Nephron progenitor cell (in vitro differentiated cells): ENCODE results near the gene ATP5PB.
A peak's percentile ranks its signal among the peaks of the same experiment; 100 is the strongest.

ENCODE experiments used
- DNase-seq: peaks from one replicate; pipeline ENCODE4 v3.0.0; 2021
- H3K27ac Mint-ChIP-seq: 2 replicates; pipeline ENCODE4 v1.8.0; 2021; ENCODE audit warnings: mild to moderate bottlenecking, moderate library complexity, mixed read lengths
- H3K27me3 Mint-ChIP-seq: 2 replicates; pipeline ENCODE4 v1.8.0; 2021; ENCODE audit warnings: mild to moderate bottlenecking, low read depth, mixed read lengths; ENCODE audit not compliant: poor library complexity
- H3K36me3 Mint-ChIP-seq: 2 replicates; pipeline ENCODE4 v1.8.0; 2021; ENCODE audit warnings: low read depth, mixed read lengths
- H3K4me1 Mint-ChIP-seq: 2 replicates; pipeline ENCODE4 v1.8.0; 2021; ENCODE audit warnings: mixed read lengths
- H3K4me3 Mint-ChIP-seq: 2 replicates; pipeline ENCODE4 v1.8.0; 2021; ENCODE audit warnings: mild to moderate bottlenecking, moderate library complexity, mixed read lengths
- H3K9me3 Mint-ChIP-seq: 2 replicates; pipeline ENCODE4 v1.8.0; 2021; ENCODE audit warnings: mild to moderate bottlenecking, moderate library complexity, mixed read lengths
- TF ChIP-seq, protein P1 (sequence below): fragments of 200-600 bp; sonication (generic); IDR thresholded peaks from 2 replicates; pipeline ENCODE4 v1.5.0; 2021; ENCODE audit warnings: antibody characterized with exemption

ATP5PB gene

DNA sequence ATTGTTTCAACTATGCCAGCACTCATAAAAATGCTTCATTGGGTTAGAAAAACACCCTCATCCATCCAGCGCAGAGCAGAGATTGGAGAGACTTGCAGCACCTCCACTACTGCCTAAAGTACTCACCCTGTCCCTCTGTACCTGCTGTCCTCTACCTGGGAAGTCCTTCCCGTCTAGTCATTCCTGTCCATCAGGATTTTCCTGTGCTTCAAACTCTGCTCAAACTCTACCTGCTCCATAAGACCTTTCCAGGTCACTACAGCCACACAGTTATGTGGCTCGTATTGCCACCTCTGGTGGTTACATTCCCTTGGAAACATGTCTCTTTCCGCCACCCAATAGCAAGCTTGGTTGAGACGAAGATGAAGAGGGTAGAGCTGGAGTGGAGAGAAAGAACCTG is 28.9 kb upstream of the ATP5PB start:
- Mint-ChIP-seq H3K9me3 (no peaks in the 10 kb centered on the region), H3K27ac (no peak overlapping the region), H3K4me1 (peaks cover 21% of the 10 kb centered on the region), H3K36me3 (peaks cover 5% of the 10 kb centered on the region), H3K4me3 (no peak overlapping the region), H3K27me3 (peaks cover 1% of the 10 kb centered on the region)
- TF ChIP-seq, protein P1, sequence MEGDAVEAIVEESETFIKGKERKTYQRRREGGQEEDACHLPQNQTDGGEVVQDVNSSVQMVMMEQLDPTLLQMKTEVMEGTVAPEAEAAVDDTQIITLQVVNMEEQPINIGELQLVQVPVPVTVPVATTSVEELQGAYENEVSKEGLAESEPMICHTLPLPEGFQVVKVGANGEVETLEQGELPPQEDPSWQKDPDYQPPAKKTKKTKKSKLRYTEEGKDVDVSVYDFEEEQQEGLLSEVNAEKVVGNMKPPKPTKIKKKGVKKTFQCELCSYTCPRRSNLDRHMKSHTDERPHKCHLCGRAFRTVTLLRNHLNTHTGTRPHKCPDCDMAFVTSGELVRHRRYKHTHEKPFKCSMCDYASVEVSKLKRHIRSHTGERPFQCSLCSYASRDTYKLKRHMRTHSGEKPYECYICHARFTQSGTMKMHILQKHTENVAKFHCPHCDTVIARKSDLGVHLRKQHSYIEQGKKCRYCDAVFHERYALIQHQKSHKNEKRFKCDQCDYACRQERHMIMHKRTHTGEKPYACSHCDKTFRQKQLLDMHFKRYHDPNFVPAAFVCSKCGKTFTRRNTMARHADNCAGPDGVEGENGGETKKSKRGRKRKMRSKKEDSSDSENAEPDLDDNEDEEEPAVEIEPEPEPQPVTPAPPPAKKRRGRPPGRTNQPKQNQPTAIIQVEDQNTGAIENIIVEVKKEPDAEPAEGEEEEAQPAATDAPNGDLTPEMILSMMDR: no peak
- DNase-seq: no peak

DNA sequence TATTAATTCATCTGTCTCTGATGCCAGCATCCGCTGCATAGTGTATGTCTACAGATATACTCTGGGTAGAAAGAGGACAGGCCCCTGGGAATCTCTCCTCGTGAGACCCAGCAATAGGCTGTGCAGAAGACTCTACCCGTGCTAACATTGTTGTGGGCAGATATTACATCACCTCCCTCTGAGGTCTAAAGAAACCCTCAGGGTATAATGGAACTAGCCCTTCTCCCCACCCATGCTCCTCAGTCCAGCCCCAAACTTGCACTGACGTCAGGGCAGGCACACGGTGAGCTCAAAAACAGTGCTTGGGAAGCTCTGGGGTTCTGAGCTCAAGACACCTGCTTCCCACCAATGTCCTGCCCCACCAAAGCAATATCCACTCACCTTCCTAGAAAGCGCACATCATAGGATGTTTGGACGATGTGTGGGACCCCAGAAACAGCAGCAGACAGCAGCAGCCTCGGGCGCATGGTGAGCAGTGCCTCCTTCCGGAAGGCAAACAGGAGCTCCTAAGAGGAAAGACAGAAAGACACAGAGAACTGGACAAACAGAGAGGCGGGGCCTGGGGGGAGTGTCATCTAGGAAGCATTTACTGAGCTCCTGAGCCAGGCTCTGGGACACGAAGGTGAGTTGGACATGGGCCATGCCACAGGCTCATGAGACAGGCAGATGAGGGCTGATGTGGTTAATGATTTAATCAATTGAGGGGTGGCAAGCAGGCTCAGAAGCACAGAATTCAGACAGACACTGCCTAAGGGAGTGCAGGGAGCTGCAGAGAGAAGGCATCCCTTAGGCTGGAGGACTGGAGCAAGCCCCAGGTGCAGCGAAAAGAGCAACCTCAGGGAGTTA is 26.5 kb upstream of the ATP5PB start:
- no peak overlapping the region for H3K27ac Mint-ChIP-seq

DNA sequence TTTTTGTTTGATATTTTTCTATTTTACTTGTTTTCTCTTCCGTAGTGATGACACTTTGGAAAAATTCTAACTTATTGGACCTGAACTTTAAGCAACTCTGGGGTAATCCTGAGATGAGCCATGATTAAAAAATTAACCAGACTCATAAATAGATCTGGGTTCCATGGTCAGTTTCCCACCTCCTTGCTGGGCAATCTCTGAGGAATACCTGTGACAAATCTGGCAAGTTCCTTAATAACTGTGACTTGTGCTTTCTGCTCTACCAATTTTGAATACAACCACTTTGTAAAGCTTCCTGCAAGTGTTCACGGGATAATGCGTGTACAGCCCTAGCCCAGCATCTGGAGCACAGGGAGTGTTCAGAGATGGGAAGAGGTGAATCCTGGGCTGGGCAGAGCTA is 25.0 kb upstream of the ATP5PB start:
- TF ChIP-seq, protein P1: no peak
- peaks cover 5% of the 10 kb centered on the region for H3K27me3 Mint-ChIP-seq
- H3K4me1 Mint-ChIP-seq: peaks cover 25% of the 10 kb centered on the region
- H3K4me3 Mint-ChIP-seq: no peak overlapping the region
- H3K36me3 Mint-ChIP-seq: no peaks in the 10 kb centered on the region
- DNase-seq: no peak
- no peaks in the 10 kb centered on the region for H3K9me3 Mint-ChIP-seq
- peak overlapping the region; percentile 42 for H3K27ac Mint-ChIP-seq

More for the DNA sequence above, 26.5 kb upstream of the ATP5PB start:
- H3K36me3 Mint-ChIP-seq: no peaks in the 10 kb centered on the region
- peaks cover 4% of the 10 kb centered on the region for H3K27me3 Mint-ChIP-seq
- TF ChIP-seq, protein P1: no peak
- H3K4me3 Mint-ChIP-seq: no peak overlapping the region
- no peaks in the 10 kb centered on the region for H3K9me3 Mint-ChIP-seq
- DNase-seq: no peak
- H3K4me1 Mint-ChIP-seq: peaks cover 33% of the 10 kb centered on the region

DNA sequence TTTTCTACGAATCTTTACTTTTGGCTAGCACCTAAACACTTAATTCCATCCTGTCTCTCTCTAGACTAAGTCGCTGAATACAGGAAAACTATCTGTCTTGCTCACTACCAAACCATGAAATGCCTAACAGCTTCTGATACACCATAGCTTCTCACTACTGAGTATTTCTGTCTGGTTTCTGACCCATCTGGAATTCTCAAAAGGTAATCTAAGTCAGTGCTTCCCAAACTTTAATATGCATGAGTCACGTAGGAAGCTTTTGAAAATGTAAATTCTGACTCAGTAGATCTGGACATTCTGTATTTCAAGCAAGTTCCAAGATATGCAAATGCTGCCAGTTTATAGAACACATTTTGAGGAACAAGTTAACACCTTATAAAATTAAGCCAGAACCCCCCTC is 12.5 kb upstream of the ATP5PB start:
- peaks cover 27% of the 10 kb centered on the region for H3K36me3 Mint-ChIP-seq
- no peaks in the 10 kb centered on the region for H3K4me1 Mint-ChIP-seq
- H3K9me3 Mint-ChIP-seq: no peaks in the 10 kb centered on the region
- no peak for DNase-seq
- H3K4me3 Mint-ChIP-seq: no peak overlapping the region
- TF ChIP-seq, protein P1: no peak
- peaks cover 4% of the 10 kb centered on the region for H3K27me3 Mint-ChIP-seq
- no peak overlapping the region for H3K27ac Mint-ChIP-seq

DNA sequence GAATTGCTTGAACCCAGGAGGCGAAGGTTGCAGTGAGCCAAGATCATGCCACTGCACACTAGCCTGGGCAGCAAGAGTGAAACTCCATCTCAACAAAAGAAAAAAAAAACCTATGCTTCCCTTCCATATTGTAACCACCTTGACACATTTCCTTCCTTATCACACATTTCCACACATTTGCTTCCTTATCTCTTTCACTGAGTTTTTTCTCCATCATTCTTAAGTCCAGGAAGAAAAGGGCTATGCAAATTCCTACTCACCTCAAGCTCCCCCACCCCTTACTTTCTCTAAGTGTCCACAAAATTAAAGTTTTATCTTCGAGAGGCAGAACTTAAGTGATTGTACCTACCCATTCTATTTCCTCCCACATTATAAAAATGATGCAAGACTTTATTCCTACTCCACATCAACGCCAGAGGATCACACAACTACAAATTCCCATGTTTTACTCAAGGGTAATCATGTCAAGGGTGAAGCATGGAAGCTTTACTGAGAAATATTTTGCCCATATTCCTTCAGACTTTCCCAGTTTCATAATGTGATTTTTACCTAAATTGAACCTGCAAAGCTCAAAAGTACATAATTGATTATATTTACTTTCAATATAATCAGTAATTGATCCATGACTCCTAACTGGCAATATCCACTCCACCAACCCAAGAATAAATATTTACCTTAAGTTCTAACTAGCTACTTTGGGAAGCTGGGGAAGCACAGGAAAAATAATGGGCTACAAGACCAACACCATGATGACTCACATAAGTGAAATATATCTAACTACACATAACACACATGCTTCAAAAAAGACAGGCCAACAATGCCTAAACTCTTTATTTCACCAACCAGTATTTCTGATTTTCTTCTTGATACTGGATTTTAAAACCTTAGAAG is 9.6 kb upstream of the ATP5PB start:
- no peak overlapping the region for H3K4me3 Mint-ChIP-seq
- TF ChIP-seq, protein P1: no peak
- H3K9me3 Mint-ChIP-seq: no peaks in the 10 kb centered on the region
- DNase-seq: no peak
- no peaks in the 10 kb centered on the region for H3K27me3 Mint-ChIP-seq
- H3K4me1 Mint-ChIP-seq: no peaks in the 10 kb centered on the region
- peaks cover 40% of the 10 kb centered on the region for H3K36me3 Mint-ChIP-seq
- no peak overlapping the region for H3K27ac Mint-ChIP-seq
